ENCODE data around the gene FBXW5.

DNA sequence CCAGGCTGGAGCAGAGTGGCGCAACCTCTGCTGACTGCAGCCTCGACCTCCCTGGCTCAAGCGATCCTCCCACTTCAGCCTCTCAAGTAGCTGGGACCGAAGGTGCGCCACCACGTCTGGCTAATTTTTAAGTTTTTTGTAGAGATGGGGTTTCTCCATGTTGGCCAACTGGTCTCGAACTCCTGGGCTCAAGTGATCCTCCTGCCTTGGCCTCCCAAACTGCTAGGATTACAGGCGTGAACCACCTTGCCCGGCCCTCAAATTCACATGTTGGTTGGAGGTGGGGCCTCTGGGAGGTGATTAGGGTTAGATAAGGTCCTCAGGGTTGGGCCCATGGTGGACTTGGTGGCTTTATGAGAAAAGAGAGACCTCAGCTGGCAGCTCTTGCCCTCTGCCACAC lies 17.6 kb upstream of the FBXW5 start:
- TF ChIP-seq, protein P1, sequence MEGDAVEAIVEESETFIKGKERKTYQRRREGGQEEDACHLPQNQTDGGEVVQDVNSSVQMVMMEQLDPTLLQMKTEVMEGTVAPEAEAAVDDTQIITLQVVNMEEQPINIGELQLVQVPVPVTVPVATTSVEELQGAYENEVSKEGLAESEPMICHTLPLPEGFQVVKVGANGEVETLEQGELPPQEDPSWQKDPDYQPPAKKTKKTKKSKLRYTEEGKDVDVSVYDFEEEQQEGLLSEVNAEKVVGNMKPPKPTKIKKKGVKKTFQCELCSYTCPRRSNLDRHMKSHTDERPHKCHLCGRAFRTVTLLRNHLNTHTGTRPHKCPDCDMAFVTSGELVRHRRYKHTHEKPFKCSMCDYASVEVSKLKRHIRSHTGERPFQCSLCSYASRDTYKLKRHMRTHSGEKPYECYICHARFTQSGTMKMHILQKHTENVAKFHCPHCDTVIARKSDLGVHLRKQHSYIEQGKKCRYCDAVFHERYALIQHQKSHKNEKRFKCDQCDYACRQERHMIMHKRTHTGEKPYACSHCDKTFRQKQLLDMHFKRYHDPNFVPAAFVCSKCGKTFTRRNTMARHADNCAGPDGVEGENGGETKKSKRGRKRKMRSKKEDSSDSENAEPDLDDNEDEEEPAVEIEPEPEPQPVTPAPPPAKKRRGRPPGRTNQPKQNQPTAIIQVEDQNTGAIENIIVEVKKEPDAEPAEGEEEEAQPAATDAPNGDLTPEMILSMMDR (IDR thresholded peaks at IDR 0.05) = no peak
- TF ChIP-seq POLR2AphosphoS5 (IDR thresholded peaks at IDR 0.05) (no peak), POLR2A (IDR thresholded peaks at IDR 0.05) (no peak)

All from prostate gland (tissue), 2 donors.